Spleen (tissue), 11 donors: Measurements from ENCODE around the gene COL11A1. TPM values are rescaled to one million over a fixed set of nuclear protein-coding genes. Genes with fewer than 3 reads are reported as not detected.
"Not testable (repeated sequence)": the region's sequence is repeated elsewhere in the genome, so short reads cannot be mapped to it uniquely, and the experiment has no call there.

ENCODE experiments used
- DNase-seq: peaks from one replicate; pipeline ENCODE4 v3.0.0-alpha.2; 2020
- H3K27ac ChIP-seq, 8 donors: fragments of 200-600 bp; sonication (generic) in 7 of 8; 1 replicate in 4 of 8; 2 replicates in 4 of 8; pipeline versions ENCODE4 v1.5.0 to v1.8.0; 2016 to 2021; ENCODE audit warnings: inconsistent platforms in 4 of 8, mild to moderate bottlenecking in 4 of 8, moderate library complexity in 1 of 8
- H3K27me3 ChIP-seq, 7 donors: fragments of 200-600 bp; sonication (generic) in 6 of 7; replicated peaks in 1 of 7; 1 replicate in 4 of 7; 2 replicates in 3 of 7; pipeline versions ENCODE4 v1.5.0 to v1.8.0; 2016 to 2021; ENCODE audit warnings: inconsistent platforms in 3 of 7, mild to moderate bottlenecking in 1 of 7
- H3K36me3 ChIP-seq, 6 donors: fragments of 200-600 bp; sonication (generic) in 5 of 6; 1 replicate in 4 of 6; 2 replicates in 2 of 6; pipeline versions ENCODE4 v1.5.0 to v1.8.0; 2016 to 2021; ENCODE audit warnings: inconsistent platforms in 2 of 6
- H3K4me1 ChIP-seq, 6 donors: fragments of 200-600 bp; sonication (generic) in 5 of 6; 1 replicate in 3 of 6; 2 replicates in 3 of 6; pipeline versions ENCODE4 v1.5.0 to v1.8.0; 2016 to 2021; ENCODE audit warnings: inconsistent platforms in 3 of 6
- H3K4me3 ChIP-seq, 8 donors: fragments of 200-600 bp; sonication (generic) in 7 of 8; 1 replicate in 4 of 8; 2 replicates in 4 of 8; pipeline versions ENCODE4 v1.5.0 to v1.8.0; 2016 to 2021; ENCODE audit warnings: inconsistent platforms in 4 of 8, mild to moderate bottlenecking in 4 of 8, moderate library complexity in 2 of 8
- H3K9me3 ChIP-seq, 8 donors: fragments of 200-600 bp; sonication (generic) in 7 of 8; 1 replicate in 4 of 8; 2 replicates in 4 of 8; pipeline versions ENCODE4 v1.5.0 to v1.8.0; 2016 to 2021; ENCODE audit warnings: inconsistent platforms in 4 of 8
- CTCF ChIP-seq, 11 experiments: fragments of 200-600 bp in 7 of 11; fragments of 450-650 bp in 4 of 11; sonication (generic) in 4 of 11; IDR thresholded peaks in 8 of 11; conservative IDR thresholded peaks in 3 of 11; 1 replicate in 7 of 11; 2 replicates in 4 of 11; pipeline versions ENCODE4 v1.4.0 to v1.8.0; 2016 to 2021; ENCODE audit warnings: antibody characterized with exemption in 11 of 11, inconsistent platforms in 4 of 11, mild to moderate bottlenecking in 1 of 11
- POLR2A ChIP-seq, 3 donors: fragments of 450-650 bp; IDR thresholded peaks; one replicate each; pipeline ENCODE4 v1.5.1; 2017; ENCODE audit warnings: antibody characterized with exemption in 3 of 3, mild to moderate bottlenecking in 1 of 3
- POLR2AphosphoS5 ChIP-seq, 3 donors: sonication (generic); formaldehyde crosslinking; IDR thresholded peaks; one replicate each; pipeline ENCODE4 v1.5.1; 2017; ENCODE audit warnings: antibody characterized with exemption in 3 of 3
- WGBS, 5 donors: extraction: QIAGEN DNeasy Blood & Tissue Kit in 3 of 5; methylation state at CpG; one replicate each; pipeline versions ENCODE4 v1.1.5 to v1.1.7; 2013 to 2018; 5-methylcytosine and 5-hydroxymethylcytosine counted together
- intact Hi-C: fragments of 100-400 bp; cut with DNase I; formaldehyde crosslinking; loops from one replicate; pipeline ENCODE4 v1.15.0; 2023; ENCODE audit warnings: low total_unique reads
- polyA plus RNA-seq, 3 donors: library from polyadenylated mRNA; stranded (reverse); fragments of 200-250 nt; gene quantifications; one replicate each; pipeline ENCODE4 v1.2.1, GENCODE V29; 2013
- total RNA-seq, 7 donors: library from RNA; depleted of rRNA in 3 of 7; stranded (reverse); fragments of >200 nt in 3 of 7; fragmentation: NEBNext Ultra II Directional in 4 of 7; extraction: Animal tissue kit (Norgen Biotek cat#: 25700) in 4 of 7; gene quantifications; one replicate each; pipeline versions ENCODE4 v1.1.0 to v1.2.1, GENCODE V29; 2016 to 2021
- donor health status: healthy with polysubstance abuse.
- donor health status: DM: no; HTN: no; CAD: no; lungs with moderate emphysema.
- donor health status: DM: no; HTN: no; CAD: no.
- donor health status: Bipolar disorder and iron deficiency.
- donor health status: healthy.
- donor health status: DM: no; HTN: no; CAD: no.
- donor health status: DM: yes; HTN: yes; CAD: no.

The COL11A1 gene
- total and polyA plus RNA-seq, 10 donors: 0.02 to 11.1 (median 0.83) TPM; not detected in 1

GRCh38 chr1:103144681-103145080, 36.4 kb upstream of the COL11A1 start:
- no peak for DNase-seq
- H3K27me3 ChIP-seq: no peaks in the 10 kb centered on the region
- no peak overlapping the region for H3K4me3 ChIP-seq
- intact Hi-C loops: no loop called here
- 67 to 83% (median 71%) methylated on average over 2 of the region's 2 CpGs for WGBS, 5 donors
- H3K4me1 ChIP-seq: no peaks in the 10 kb centered on the region
- TF ChIP-seq CTCF (IDR thresholded peaks at IDR 0.05 in 8 of 11, conservative IDR thresholded peaks at IDR 0.05 in 3 of 11): no peak
- TF ChIP-seq POLR2A (IDR thresholded peaks at IDR 0.05): no peak
- TF ChIP-seq POLR2AphosphoS5 (IDR thresholded peaks at IDR 0.05): no peak
- H3K36me3 ChIP-seq: no peaks in the 10 kb centered on the region
- H3K27ac ChIP-seq: no peak overlapping the region
- H3K9me3 ChIP-seq: no peaks in the 10 kb centered on the region

GRCh38 chr1:103142461-103142860, 34.1 kb upstream of the COL11A1 start:
- Histone ChIP-seq H3K27ac (no peak overlapping the region), H3K4me3 (no peak overlapping the region), H3K4me1 (no peaks in the 10 kb centered on the region), H3K27me3 (no peaks in the 10 kb centered on the region), H3K9me3 (no peaks in the 10 kb centered on the region), H3K36me3 (no peaks in the 10 kb centered on the region)
- 33 to 63% (median 48%) methylated on average over 2 of the region's 2 CpGs for WGBS, 5 donors
- DNase-seq: no peak
- intact Hi-C loops: no loop called here
- TF ChIP-seq POLR2AphosphoS5 (IDR thresholded peaks at IDR 0.05): no peak
- no peak for TF ChIP-seq CTCF (IDR thresholded peaks at IDR 0.05 in 8 of 11, conservative IDR thresholded peaks at IDR 0.05 in 3 of 11)
- TF ChIP-seq POLR2A (IDR thresholded peaks at IDR 0.05): no peak

- intact Hi-C loops: no loop called here
- DNase-seq: no peak
- H3K4me1 ChIP-seq: no peaks in the 10 kb centered on the region
- H3K36me3 ChIP-seq: no peaks in the 10 kb centered on the region
- H3K27ac ChIP-seq: no peak overlapping the region
- H3K27me3 ChIP-seq: no peaks in the 10 kb centered on the region
- H3K4me3 ChIP-seq: no peak overlapping the region
- WGBS, 5 donors: 74 to 84% (median 76%) methylated on average over 1 of the region's 1 CpG
- TF ChIP-seq CTCF (IDR thresholded peaks at IDR 0.05 in 8 of 11, conservative IDR thresholded peaks at IDR 0.05 in 3 of 11) (no peak), POLR2A (IDR thresholded peaks at IDR 0.05) (no peak), POLR2AphosphoS5 (IDR thresholded peaks at IDR 0.05) (no peak)
- peaks cover 0 to 10% (median 0%) of the 10 kb centered on the region in 8 donors for H3K9me3 ChIP-seq
These were observed 21.5 kb upstream of the COL11A1 start for GRCh38 chr1:103129796-103130195.

GRCh38 chr1:103129255-103129654, 20.9 kb upstream of the COL11A1 start:
- 0 to 91% (median 45%) methylated on average over 1 of the region's 1 CpG for WGBS, 5 donors
- no peak for DNase-seq
- Histone ChIP-seq H3K27me3 (no peaks in the 10 kb centered on the region), H3K4me1 (no peaks in the 10 kb centered on the region), H3K9me3 (peaks cover 0 to 10% (median 0%) of the 10 kb centered on the region in 8 donors), H3K27ac (no peak overlapping the region), H3K4me3 (no peak overlapping the region), H3K36me3 (no peaks in the 10 kb centered on the region)
- TF ChIP-seq POLR2A (IDR thresholded peaks at IDR 0.05) (no peak), CTCF (IDR thresholded peaks at IDR 0.05 in 8 of 11, conservative IDR thresholded peaks at IDR 0.05 in 3 of 11) (no peak), POLR2AphosphoS5 (IDR thresholded peaks at IDR 0.05) (no peak)
- intact Hi-C loops: no loop called here

- H3K9me3 ChIP-seq, H3K4me3 ChIP-seq, H3K4me1 ChIP-seq, H3K27me3 ChIP-seq, H3K36me3 ChIP-seq, DNase-seq, intact Hi-C loops, H3K27ac ChIP-seq: not testable (repeated sequence)
- 68 to 89% (median 73%) methylated on average over 2 of the region's 2 CpGs for WGBS, 5 donors
These were observed 19.9 kb upstream of the COL11A1 start for GRCh38 chr1:103128256-103128655.
